HG03175 (cell line): Measurements from ENCODE around the gene CEP63.
"Not testable (repeated sequence)": the region's sequence is repeated elsewhere in the genome, so short reads cannot be mapped to it uniquely, and the experiment has no call there.

Source experiments
- ATAC-seq: cut with Tn5 transposase; IDR thresholded peaks from one replicate; pipeline ENCODE4 v1.9.1; 2021; ENCODE audit warnings: mild to moderate bottlenecking, moderate library complexity; ENCODE audit not compliant: unreplicated experiment

The CEP63 gene

GRCh38 chr3:134505485-134505884 lies 19.6 kb downstream of the CEP63 start:
- no peak for ATAC-seq

DNA sequence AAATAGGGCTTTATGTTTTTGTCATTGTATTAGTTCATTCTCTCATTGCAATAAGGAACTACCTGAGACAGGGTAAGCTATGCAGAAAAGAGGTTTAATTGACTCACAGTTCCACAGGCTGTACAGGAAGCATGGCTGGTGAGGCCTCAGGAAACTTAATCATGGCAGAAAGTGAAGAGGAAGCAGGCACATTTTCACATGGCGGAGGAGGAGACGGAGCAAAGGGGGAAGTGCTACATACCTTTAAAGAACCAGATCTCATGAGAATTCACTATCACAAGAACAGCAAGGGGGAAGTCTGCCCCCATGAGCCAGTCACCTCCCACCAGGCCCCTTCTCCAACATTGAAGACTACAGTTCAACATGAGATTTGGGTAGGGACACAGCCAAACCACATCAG lies 25.6 kb downstream of the CEP63 start:
- no peak for ATAC-seq

DNA sequence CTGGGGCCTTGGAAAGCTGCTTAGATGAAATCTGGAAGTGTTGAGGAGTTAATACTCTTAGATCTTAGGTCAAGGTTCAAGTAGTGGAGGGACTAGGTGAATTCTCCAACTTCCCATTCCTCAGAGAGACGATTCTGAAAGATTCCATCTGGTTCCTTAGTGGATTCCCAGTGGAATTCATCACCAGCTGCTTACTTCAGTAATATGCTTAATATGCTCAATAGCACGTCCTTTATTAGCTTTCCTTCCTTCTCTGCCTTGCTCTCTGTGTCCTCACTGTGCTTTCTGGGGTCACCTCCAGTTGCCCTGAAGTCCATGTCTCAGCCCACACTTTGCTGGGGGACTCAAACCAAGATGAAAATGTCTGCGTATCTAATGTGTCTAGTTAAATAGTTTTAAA lies 31.0 kb downstream of the CEP63 start:
- no peak for ATAC-seq

- ATAC-seq = no peak
These were observed 31.9 kb downstream of the CEP63 start for GRCh38 chr3:134517791-134518190.

- ATAC-seq = no peak
These were observed 36.7 kb downstream of the CEP63 start for GRCh38 chr3:134522541-134522940.

DNA sequence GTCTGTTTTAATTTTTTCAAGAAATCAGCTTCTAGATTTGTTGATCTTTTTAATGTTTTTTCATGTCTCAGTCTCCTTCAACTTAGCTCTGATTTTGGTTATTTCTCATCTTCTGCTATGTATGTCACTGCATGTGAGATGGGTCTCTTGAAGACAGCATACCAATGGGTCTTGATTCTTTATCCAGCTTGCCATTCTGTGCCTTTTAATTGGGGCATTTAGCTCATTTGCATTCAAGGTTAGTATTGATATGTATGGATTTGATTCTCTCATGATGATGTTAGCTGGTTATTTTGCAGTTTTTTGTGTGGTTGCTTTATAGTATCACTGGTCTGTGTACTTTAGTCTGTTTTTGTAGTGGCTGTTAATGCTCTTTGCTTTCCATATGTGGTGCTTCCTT lies 39.4 kb downstream of the CEP63 start:
- ATAC-seq = no peak

- no peak for ATAC-seq
These were observed 40.5 kb downstream of the CEP63 start for GRCh38 chr3:134526319-134526718.

GRCh38 chr3:134527037-134527436 lies 41.2 kb downstream of the CEP63 start:
- no peak for ATAC-seq

GRCh38 chr3:134527538-134528186 lies 41.8 kb downstream of the CEP63 start:
- no peak for ATAC-seq

- ATAC-seq = no peak
These were observed 47.6 kb downstream of the CEP63 start for GRCh38 chr3:134533493-134533892.

GRCh38 chr3:134535186-134535970 lies 49.5 kb downstream of the CEP63 start:
- no peak for ATAC-seq

DNA sequence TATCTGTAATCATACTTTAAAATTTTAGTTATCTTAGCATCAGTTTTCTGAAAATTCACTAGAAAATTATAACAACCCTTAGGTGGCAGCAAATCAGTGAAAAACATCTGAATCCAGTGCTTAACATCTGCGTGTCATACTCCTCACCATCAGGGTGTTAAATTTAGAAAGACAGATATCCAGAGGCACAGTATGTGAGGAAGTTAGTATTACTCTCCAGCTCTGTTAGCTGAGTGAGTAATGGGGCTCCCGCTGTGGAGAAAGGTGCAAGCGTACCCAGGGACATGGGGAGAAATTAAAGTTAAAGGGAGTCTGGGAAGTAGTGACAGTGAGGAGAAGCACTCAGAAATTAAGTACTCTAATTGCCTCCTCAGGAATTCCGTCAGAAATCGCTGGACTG lies 50.9 kb downstream of the CEP63 start:
- ATAC-seq = no peak

DNA sequence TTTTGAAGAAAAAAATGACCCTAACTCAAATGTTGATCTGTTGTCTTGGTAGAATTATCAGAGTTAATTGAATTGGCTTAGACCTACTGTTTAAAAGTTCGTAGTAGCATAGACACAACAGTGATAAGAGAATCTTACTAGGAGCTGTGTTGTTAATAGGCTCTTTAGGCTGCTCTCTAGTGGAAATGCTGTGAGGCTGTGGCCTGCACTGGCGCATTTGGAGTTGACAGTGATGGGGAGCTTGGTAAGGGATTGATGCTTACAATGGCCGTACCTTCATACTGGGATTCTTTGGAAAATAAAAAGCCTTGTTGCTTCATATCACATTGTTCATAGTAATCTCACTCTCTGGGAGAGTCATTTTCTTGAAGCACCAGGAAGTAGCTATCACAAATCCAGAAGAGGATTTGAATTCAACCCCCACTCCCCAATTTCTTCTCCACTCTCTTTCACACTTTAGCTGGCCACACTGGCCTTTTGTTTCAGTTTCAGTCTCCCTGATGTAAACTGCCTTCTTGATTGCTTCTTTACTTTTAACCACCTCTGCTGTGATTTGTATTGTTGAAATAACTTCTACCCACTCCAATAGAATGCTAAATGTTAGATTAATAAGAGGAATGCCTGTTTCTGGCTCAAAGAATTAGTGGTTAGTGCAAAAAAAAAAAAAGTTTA lies 56.6 kb downstream of the CEP63 start:
- ATAC-seq = no peak

- no peak for ATAC-seq
These were observed 57.3 kb downstream of the CEP63 start for GRCh38 chr3:134543113-134543512.

- ATAC-seq = no peak
These were observed 58.5 kb downstream of the CEP63 start for GRCh38 chr3:134544316-134544715.

DNA sequence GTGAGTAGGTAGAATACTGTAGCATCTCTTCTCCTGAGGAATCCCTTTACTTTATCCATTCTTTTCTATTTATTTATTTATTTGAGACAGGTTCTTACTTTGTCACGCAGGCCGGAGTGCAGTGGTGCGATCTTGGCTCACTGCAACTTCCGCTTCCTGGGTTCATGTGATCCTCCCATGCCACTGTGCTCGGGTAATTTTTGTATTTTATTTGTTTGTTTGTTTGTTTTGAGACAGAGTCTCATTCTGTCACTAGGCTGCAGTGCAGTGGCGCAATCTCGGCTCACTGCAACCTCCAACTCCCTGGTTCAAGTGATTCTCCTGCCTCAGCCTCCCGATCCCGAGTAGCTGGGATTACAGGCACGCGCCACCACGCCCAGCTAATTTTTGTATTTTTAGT lies 58.9 kb downstream of the CEP63 start:
- ATAC-seq = not testable (repeated sequence)

- no peak for ATAC-seq
These were observed 60.0 kb downstream of the CEP63 start for GRCh38 chr3:134545818-134546217.

GRCh38 chr3:134552784-134553183 lies 66.9 kb downstream of the CEP63 start:
- ATAC-seq = no peak

GRCh38 chr3:134559591-134559990 lies 73.7 kb downstream of the CEP63 start:
- ATAC-seq = no peak

- no peak for ATAC-seq
These were observed 76.2 kb downstream of the CEP63 start for GRCh38 chr3:134562055-134562454.

GRCh38 chr3:134563601-134564000 lies 77.7 kb downstream of the CEP63 start:
- ATAC-seq = no peak

DNA sequence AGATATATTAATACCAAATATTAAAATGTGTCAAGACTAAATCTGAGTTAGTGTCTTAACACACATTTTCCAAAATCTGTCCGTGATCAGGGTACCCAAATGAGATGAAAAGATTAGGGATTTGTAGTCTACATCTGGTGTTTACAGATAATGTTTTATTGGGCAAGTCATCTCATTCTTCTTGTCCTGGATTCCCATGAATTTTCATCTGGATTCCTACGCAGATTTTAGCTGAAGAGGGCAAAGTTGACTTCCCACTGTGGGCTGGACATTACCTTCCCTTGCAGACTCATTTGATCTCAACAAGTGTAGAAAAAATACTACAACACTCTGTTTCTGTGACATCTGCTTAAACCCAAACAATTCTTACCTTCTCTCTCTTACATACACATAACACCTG lies 79.1 kb downstream of the CEP63 start:
- no peak for ATAC-seq
